GM23248 (cell line): Measurements from ENCODE around the gene PTPRN2.

ENCODE experiments used
- EZH2 ChIP-seq: fragments of 200-600 bp; sonication (generic); IDR thresholded peaks from 2 replicates; pipeline ENCODE4 v1.6.1; 2018; ENCODE audit warnings: antibody characterized with exemption, mild to moderate bottlenecking; ENCODE audit not compliant: insufficient read depth, poor library complexity, severe bottlenecking
- EZH2phosphoT487 ChIP-seq: fragments of 200-600 bp; sonication (generic); IDR thresholded peaks from 2 replicates; pipeline ENCODE4 v1.6.1; 2018; ENCODE audit warnings: antibody characterized with exemption, moderate library complexity, mild to moderate bottlenecking, low read depth; ENCODE audit not compliant: insufficient read depth

DNA sequence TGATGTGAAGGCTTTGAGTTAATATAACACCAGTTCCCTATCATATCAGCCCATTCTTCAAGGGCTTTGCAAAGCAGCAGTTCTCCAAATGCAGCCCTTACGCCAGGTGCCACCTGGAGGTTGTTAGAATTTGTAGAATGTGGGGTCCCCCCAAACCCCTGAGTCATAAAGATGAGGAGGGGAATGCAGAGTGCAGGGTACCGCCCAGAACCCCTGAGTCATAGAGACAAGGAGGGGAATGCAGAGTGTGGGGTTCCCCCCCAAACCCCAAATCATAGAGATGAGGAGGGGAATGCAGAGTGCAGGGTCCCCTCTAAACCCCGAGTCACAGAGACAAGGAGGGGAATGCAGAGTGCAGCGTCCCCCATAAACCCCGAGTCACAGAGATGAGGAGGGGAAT, 605.8 kb downstream of the PTPRN2 start:
- TF ChIP-seq EZH2 = no peak
- no peak for TF ChIP-seq EZH2phosphoT487
